H1 (cell line): ENCODE data around the gene DMPK. TPM values are rescaled to one million over a fixed set of nuclear protein-coding genes. Genes with fewer than 3 reads are reported as not detected.
A peak's percentile ranks its signal among the peaks of the same experiment; 100 is the strongest.

ENCODE experiments used
- CTCF ChIA-PET: fragments of 300-600 bp; sonication (Branson Sonifier 250); formaldehyde crosslinking; loops from one replicate; lab custom pipeline; 2021; ENCODE audit not compliant: partially characterized antibody; lab: Charles Lee
- POLR2A ChIA-PET: fragments of 300-600 bp; sonication (Branson Sonifier 250); formaldehyde crosslinking; loops from one replicate; lab custom pipeline; 2021; ENCODE audit warnings: inconsistent platforms; ENCODE audit not compliant: partially characterized antibody; lab: Charles Lee
- DNase-seq, 2 experiments: peaks; one replicate each; pipeline versions ENCODE4 v3.0.0 to v3.0.0-alpha.2; 2010 to 2022; ENCODE audit warnings: low spot score in 2 of 2, low read depth in 1 of 2, mixed read lengths in 1 of 2
- FAIRE-seq: peaks from 2 replicates; lab custom pipeline; 2011; peaks lifted over from hg19 to GRCh38; lab: Jason Lieb, UNC
- H2AFZ ChIP-seq: 2 replicates; pipeline ENCODE4 v1.8.1; 2012; ENCODE audit warnings: low read length, inconsistent platforms
- H2AK5ac ChIP-seq: 2 replicates; pipeline ENCODE4 v1.6.1; 2013; ENCODE audit warnings: low read depth, low read length
- H2BK120ac ChIP-seq: replicated peaks from 2 replicates; pipeline ENCODE3; 2013; ENCODE audit warnings: low read depth, low read length, inconsistent platforms
- H2BK12ac ChIP-seq: 2 replicates; pipeline ENCODE4 v1.6.1; 2013; ENCODE audit warnings: low read depth, low read length
- H2BK15ac ChIP-seq: 2 replicates; pipeline ENCODE4 v1.6.1; 2013; ENCODE audit warnings: low read length
- H2BK20ac ChIP-seq: 2 replicates; pipeline ENCODE4 v1.6.1; 2013; ENCODE audit warnings: low read length
- H2BK5ac ChIP-seq: 2 replicates; pipeline ENCODE4 v1.6.1; 2013; ENCODE audit warnings: low read depth, low read length
- H3K14ac ChIP-seq: 2 replicates; pipeline ENCODE4 v1.6.1; 2013; ENCODE audit warnings: inconsistent platforms; ENCODE audit not compliant: insufficient read length
- H3K18ac ChIP-seq: 2 replicates; pipeline ENCODE4 v1.6.1; 2013; ENCODE audit warnings: low read length; ENCODE audit errors: extremely low read depth
- H3K23ac ChIP-seq: 2 replicates; pipeline ENCODE4 v1.6.1; 2013; ENCODE audit warnings: inconsistent platforms; ENCODE audit not compliant: insufficient read length
- H3K23me2 ChIP-seq: 2 replicates; pipeline ENCODE4 v1.6.1; 2013; ENCODE audit warnings: low read depth, low read length
- H3K27ac ChIP-seq: 2 replicates; pipeline ENCODE4 v1.6.1; 2011; ENCODE audit warnings: low read depth, low read length, inconsistent platforms
- H3K27me3 ChIP-seq, 4 experiments: replicated peaks in 1 of 4; 1 replicate in 1 of 4; 2 replicates in 3 of 4; pipeline versions ENCODE4 v1.6.1 to v1.8.1; 2011 to 2013; ENCODE audit warnings: low read length in 3 of 4, mild to moderate bottlenecking in 3 of 4, inconsistent platforms in 2 of 4, mixed read lengths in 2 of 4, moderate library complexity in 1 of 4; ENCODE audit not compliant: control insufficient read depth in 3 of 4, insufficient read depth in 3 of 4; ENCODE audit errors: extremely low read depth in 1 of 4
- H3K36me3 ChIP-seq, 4 experiments: 2 replicates each; pipeline versions ENCODE4 v1.6.1 to v1.8.1; 2011 to 2013; ENCODE audit warnings: mild to moderate bottlenecking in 4 of 4, low read length in 3 of 4, moderate library complexity in 2 of 4, control low read depth in 1 of 4, inconsistent platforms in 1 of 4; ENCODE audit not compliant: insufficient read depth in 4 of 4, control insufficient read depth in 2 of 4
- H3K4ac ChIP-seq: replicated peaks from 2 replicates; pipeline ENCODE3; 2013; ENCODE audit warnings: low read length, low read depth, mixed read lengths, inconsistent platforms; ENCODE audit not compliant: insufficient read length
- H3K4me1 ChIP-seq, 4 experiments: replicated peaks in 1 of 4; 1 replicate in 1 of 4; 2 replicates in 3 of 4; pipeline versions ENCODE4 v1.6.1 to v1.8.1; 2011 to 2013; ENCODE audit warnings: low read length in 3 of 4, inconsistent platforms in 2 of 4, mixed read lengths in 1 of 4; ENCODE audit not compliant: insufficient read depth in 4 of 4, control insufficient read depth in 3 of 4
- H3K4me2 ChIP-seq, 2 experiments: 2 replicates each; pipeline versions ENCODE4 v1.6.1 to v1.8.1; 2011 to 2013; ENCODE audit warnings: low read depth in 2 of 2, low read length in 2 of 2, control low read depth in 1 of 2, inconsistent platforms in 1 of 2, mild to moderate bottlenecking in 1 of 2; ENCODE audit not compliant: insufficient read depth in 1 of 2
- H3K4me3 ChIP-seq, 4 experiments: fragments of 200-600, 300-600 bp in 1 of 4; sonication (generic), shearing (Covaris generic), sonication (Bioruptor Twin) in 1 of 4; 2 replicates each; pipeline versions ENCODE4 v1.5.1 to v1.8.1; 2011 to 2016; ENCODE audit warnings: low read length in 4 of 4, low read depth in 3 of 4, control low read depth in 2 of 4, inconsistent platforms in 2 of 4, mild to moderate bottlenecking in 2 of 4, mixed read lengths in 1 of 4, moderate library complexity in 1 of 4; ENCODE audit not compliant: insufficient read depth in 2 of 4; ENCODE audit errors: extremely low read depth in 1 of 4
- H3K56ac ChIP-seq: replicated peaks from 2 replicates; pipeline ENCODE3; 2013; ENCODE audit warnings: low read depth, mild to moderate bottlenecking, mixed read lengths, low read length, inconsistent platforms; ENCODE audit not compliant: insufficient read length
- H3K79me1 ChIP-seq: 2 replicates; pipeline ENCODE4 v1.6.1; 2013; ENCODE audit warnings: low read depth, low read length, control low read depth
- H3K79me2 ChIP-seq, 2 experiments: 2 replicates each; pipeline versions ENCODE4 v1.6.1 to v1.8.1; 2012 to 2013; ENCODE audit warnings: low read length in 2 of 2, mild to moderate bottlenecking in 2 of 2, inconsistent platforms in 1 of 2; ENCODE audit not compliant: insufficient read depth in 2 of 2, control insufficient read depth in 1 of 2
- H3K9ac ChIP-seq, 4 experiments: replicated peaks in 1 of 4; 1 replicate in 1 of 4; 2 replicates in 3 of 4; pipeline versions ENCODE4 v1.6.1 to v1.8.1; 2011 to 2013; ENCODE audit warnings: low read depth in 3 of 4, low read length in 3 of 4, control low read depth in 2 of 4, mild to moderate bottlenecking in 2 of 4, moderate library complexity in 2 of 4, inconsistent platforms in 1 of 4; ENCODE audit errors: extremely low read depth in 1 of 4
- H3K9me3 ChIP-seq, 2 experiments: 2 replicates each; pipeline versions ENCODE4 v1.6.1 to v1.8.1; 2012 to 2013; ENCODE audit warnings: mild to moderate bottlenecking in 2 of 2, moderate library complexity in 2 of 2, control low read depth in 1 of 2, inconsistent platforms in 1 of 2, low read depth in 1 of 2, low read length in 1 of 2, mixed read lengths in 1 of 2; ENCODE audit not compliant: insufficient read depth in 2 of 2
- H4K20me1 ChIP-seq, 2 experiments: replicated peaks in 1 of 2; 2 replicates each; pipeline versions ENCODE3 to v1.8.1; 2011 to 2013; ENCODE audit warnings: inconsistent platforms in 2 of 2, low read length in 2 of 2, mild to moderate bottlenecking in 1 of 2; ENCODE audit not compliant: insufficient read depth in 2 of 2, control insufficient read depth in 1 of 2
- H4K5ac ChIP-seq: 2 replicates; pipeline ENCODE4 v1.6.1; 2013; ENCODE audit warnings: low read length, low read depth, mixed read lengths, inconsistent platforms; ENCODE audit not compliant: insufficient read length
- H4K8ac ChIP-seq: 2 replicates; pipeline ENCODE4 v1.8.0; 2013; ENCODE audit warnings: mild to moderate bottlenecking, moderate library complexity, low read length, inconsistent platforms; ENCODE audit not compliant: insufficient read depth; ENCODE audit errors: extremely low read depth
- H4K91ac ChIP-seq: replicated peaks from 2 replicates; pipeline ENCODE3; 2013; ENCODE audit warnings: low read length, mixed read lengths, inconsistent platforms; ENCODE audit not compliant: insufficient read length
- BRCA1 ChIP-seq: IDR thresholded peaks from 2 replicates; pipeline ENCODE4 v1.6.1; 2012; ENCODE audit warnings: low read depth, low read length, improper control_type of control experiment
- NANOG ChIP-seq: IDR thresholded peaks from 2 replicates; pipeline ENCODE4 v1.6.1; 2011; ENCODE audit warnings: low read length, low read depth, mild to moderate bottlenecking, inconsistent platforms; ENCODE audit not compliant: insufficient read depth, poor library complexity, severe bottlenecking
- NRF1 ChIP-seq: IDR thresholded peaks from 2 replicates; pipeline ENCODE4 v1.6.1; 2011; ENCODE audit warnings: mild to moderate bottlenecking, low read depth, low read length, improper control_type of control experiment
- SP2 ChIP-seq: IDR thresholded peaks from 2 replicates; pipeline ENCODE4 v1.6.1; 2012; ENCODE audit warnings: mild to moderate bottlenecking, low read length, inconsistent platforms
- SP4 ChIP-seq: IDR thresholded peaks from 2 replicates; pipeline ENCODE4 v1.6.1; 2012; ENCODE audit warnings: low read length, inconsistent platforms
- SUZ12 ChIP-seq: fragments of 200-600 bp; sonication (generic); IDR thresholded peaks from 2 replicates; pipeline ENCODE4 v1.6.1; 2012; ENCODE audit warnings: mild to moderate bottlenecking, inconsistent platforms, low read length, moderate library complexity, mixed read lengths
- WGBS, 2 experiments: shearing (Covaris generic) in 1 of 2; methylation state at CpG; one replicate each; pipeline versions ENCODE4 v1.1.6 to v1.1.7; 2013 to 2015; ENCODE audit warnings: low lambda C conversion rate in 2 of 2, mixed read lengths in 2 of 2, inconsistent platforms in 1 of 2, low coverage in 1 of 2, missing lambda C conversion rate in 1 of 2; ENCODE audit not compliant: insufficient replicate concordance in 2 of 2, insufficient coverage in 1 of 2, insufficient read length in 1 of 2; ENCODE audit errors: extremely low coverage in 1 of 2, missing lambda C conversion rate in 1 of 2; 5-methylcytosine and 5-hydroxymethylcytosine counted together
- polyA plus RNA-seq, 7 experiments: library from polyadenylated mRNA; depleted of rRNA in 3 of 7; stranded (reverse) in 5 of 7; unstranded in 2 of 7; fragments of >200 nt in 5 of 7; fragments of 200-250 nt in 2 of 7; gene quantifications; 1 replicate in 5 of 7; 2 replicates in 1 of 7; 4 replicates in 1 of 7; pipeline versions ENCODE4 v1.2.1 to v1.2.3, GENCODE V29; 2011 to 2013; ENCODE audit warnings: missing spikeins in 2 of 7, mixed read lengths in 2 of 7
- total RNA-seq: library from RNA; stranded (reverse); fragmentation: NEBNext Ultra II Directional; extraction: Animal tissue kit (Norgen Biotek cat#: 25700); gene quantifications from 2 replicates; pipeline ENCODE4 v1.2.1, GENCODE V29; 2021
- TF ChIP-seq, protein P1 (sequence below): IDR thresholded peaks from 2 replicates; pipeline ENCODE4 v1.6.1; 2012; ENCODE audit warnings: inconsistent platforms
- TF ChIP-seq, protein P2 (sequence below): IDR thresholded peaks from 2 replicates; pipeline ENCODE4 v1.6.1; 2012; ENCODE audit warnings: low read length, inconsistent platforms
- TF ChIP-seq, protein P3 (sequence below): IDR thresholded peaks from 2 replicates; pipeline ENCODE4 v1.6.1; 2012; ENCODE audit warnings: inconsistent platforms

DMPK gene
- total and polyA plus RNA-seq, 2 of the 8 experiments (the other 6 are each of a cell fraction or from before 2014, with no cell fraction given), result 13.7 to 27.4 TPM

DNA sequence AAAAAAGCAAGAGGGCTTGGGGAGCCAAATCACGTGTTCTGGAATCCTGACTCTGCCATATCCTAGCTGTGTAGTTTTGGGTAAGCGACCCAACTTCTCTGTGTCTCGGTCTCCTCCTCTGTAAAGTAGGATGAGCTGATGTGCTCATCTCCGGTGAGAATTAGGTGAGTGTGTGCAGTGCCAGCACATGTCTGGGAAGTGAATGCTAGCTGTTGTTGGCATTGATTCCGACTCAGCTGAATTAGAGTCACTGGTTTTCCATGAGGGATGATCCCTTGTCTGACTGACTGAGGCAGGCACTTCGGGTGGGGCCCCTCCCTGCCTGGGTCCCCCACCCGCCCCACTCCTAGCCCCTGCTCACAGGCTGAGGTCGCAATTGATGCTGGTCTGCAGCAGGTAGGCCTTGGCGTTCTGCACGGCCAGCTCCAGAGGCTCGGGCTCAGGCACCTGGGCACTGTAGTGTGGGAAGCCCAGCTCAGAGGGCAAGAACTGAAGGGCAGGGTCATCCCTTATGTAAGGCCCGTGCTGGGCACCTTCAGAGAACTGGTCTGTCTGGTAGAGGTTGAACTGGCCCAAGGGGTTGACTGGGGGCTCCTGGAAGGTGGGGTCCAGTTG lies 32.0 kb upstream of the DMPK start:
- H4K20me1 ChIP-seq, result no peaks in the 10 kb centered on the region
- 0 out of 7 replicates have a peak overlapping the region, but pooled peaks of 1 of the 4 experiments have one; percentile 48 for H3K9ac ChIP-seq
- peak overlapping the region; percentile 54 for H3K4ac ChIP-seq
- DNase-seq, result no peak
- H3K23me2 ChIP-seq, result peaks cover 16% of the 10 kb centered on the region
- no peak overlapping the region for H2AK5ac ChIP-seq
- no peaks in the 10 kb centered on the region for H3K36me3 ChIP-seq
- no peaks in the 10 kb centered on the region for H3K79me2 ChIP-seq
- peaks cover 0 to 23% (median 20%) of the 10 kb centered on the region in 4 experiments; a peak in 6 of 7 replicates for H3K4me1 ChIP-seq
- peak overlapping the region in 3 of 4 experiments; percentile 52 to 68 (median 57); a peak in 7 of 8 replicates for H3K4me3 ChIP-seq
- H2BK15ac ChIP-seq, result no peak overlapping the region; the same call in 1 of the 2 replicates
- no peak for FAIRE-seq
- H3K27me3 ChIP-seq, result no peaks in the 10 kb centered on the region
- ChIA-PET POLR2A (interaction anchor here (0.6 to 12.6 kb wide), 12 partner anchors 10 to 97 kb away, joined by 3 to 175 read pairs (median 4); partner anchors contain the start of genes DMPK, DMWD, FBXO46 and FOXA3), CTCF (interaction anchor here (0.6 to 8.8 kb wide), 11 partner anchors 9 to 144 kb away, joined by 3 to 107 read pairs (median 3); partner anchors contain the start of gene SIX5)
- peak overlapping the region; percentile 0; the same call in 1 of the 2 replicates for H3K27ac ChIP-seq
- H2AFZ ChIP-seq, result no peak overlapping the region
- H2BK120ac ChIP-seq, result no peak overlapping the region
- H4K5ac ChIP-seq, result no peak overlapping the region
- peak overlapping the region; percentile 85 to 88 for H3K4me2 ChIP-seq
- H4K91ac ChIP-seq, result no peak overlapping the region
- H3K14ac ChIP-seq, result no peak overlapping the region
- H3K79me1 ChIP-seq, result no peaks in the 10 kb centered on the region
- H2BK12ac ChIP-seq, result peak overlapping the region; percentile 27; the same call in 1 of the 2 replicates
- H3K9me3 ChIP-seq, result no peaks in the 10 kb centered on the region
- no peak overlapping the region for H4K8ac ChIP-seq
- peak overlapping the region; percentile 32; the same call in 1 of the 2 replicates for H2BK5ac ChIP-seq
- no peak overlapping the region for H3K23ac ChIP-seq
- H3K18ac ChIP-seq, result no peak overlapping the region
- H3K56ac ChIP-seq, result no peak overlapping the region
- H2BK20ac ChIP-seq, result no peak overlapping the region
- 92% methylated on average over 12 of the region's 12 CpGs; no CpG with 5 or more reads in 1 of the 2 experiments for WGBS, 2 experiments
- no peak for TF ChIP-seq NANOG
- TF ChIP-seq, protein P1, sequence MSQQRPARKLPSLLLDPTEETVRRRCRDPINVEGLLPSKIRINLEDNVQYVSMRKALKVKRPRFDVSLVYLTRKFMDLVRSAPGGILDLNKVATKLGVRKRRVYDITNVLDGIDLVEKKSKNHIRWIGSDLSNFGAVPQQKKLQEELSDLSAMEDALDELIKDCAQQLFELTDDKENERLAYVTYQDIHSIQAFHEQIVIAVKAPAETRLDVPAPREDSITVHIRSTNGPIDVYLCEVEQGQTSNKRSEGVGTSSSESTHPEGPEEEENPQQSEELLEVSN, result no peak
- no peak for TF ChIP-seq SP4
- TF ChIP-seq SUZ12, result no peak
- TF ChIP-seq, protein P2, sequence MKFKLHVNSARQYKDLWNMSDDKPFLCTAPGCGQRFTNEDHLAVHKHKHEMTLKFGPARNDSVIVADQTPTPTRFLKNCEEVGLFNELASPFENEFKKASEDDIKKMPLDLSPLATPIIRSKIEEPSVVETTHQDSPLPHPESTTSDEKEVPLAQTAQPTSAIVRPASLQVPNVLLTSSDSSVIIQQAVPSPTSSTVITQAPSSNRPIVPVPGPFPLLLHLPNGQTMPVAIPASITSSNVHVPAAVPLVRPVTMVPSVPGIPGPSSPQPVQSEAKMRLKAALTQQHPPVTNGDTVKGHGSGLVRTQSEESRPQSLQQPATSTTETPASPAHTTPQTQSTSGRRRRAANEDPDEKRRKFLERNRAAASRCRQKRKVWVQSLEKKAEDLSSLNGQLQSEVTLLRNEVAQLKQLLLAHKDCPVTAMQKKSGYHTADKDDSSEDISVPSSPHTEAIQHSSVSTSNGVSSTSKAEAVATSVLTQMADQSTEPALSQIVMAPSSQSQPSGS, result 0 out of 2 replicates have a peak, but pooled peaks have one; percentile 4
- TF ChIP-seq BRCA1, result no peak
- TF ChIP-seq SP2, result no peak
- TF ChIP-seq, protein P3, sequence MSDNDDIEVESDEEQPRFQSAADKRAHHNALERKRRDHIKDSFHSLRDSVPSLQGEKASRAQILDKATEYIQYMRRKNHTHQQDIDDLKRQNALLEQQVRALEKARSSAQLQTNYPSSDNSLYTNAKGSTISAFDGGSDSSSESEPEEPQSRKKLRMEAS, result no peak
- no peak for TF ChIP-seq NRF1
